Left ventricle myocardium superior (tissue), 1 donor: ENCODE measurements around the gene BMP6. TPM values are rescaled to one million over a fixed set of nuclear protein-coding genes. Genes with fewer than 3 reads are reported as not detected.
"Not testable (repeated sequence)": the region's sequence is repeated elsewhere in the genome, so short reads cannot be mapped to it uniquely, and the experiment has no call there.

Experiments used
- ATAC-seq: fragments of 200-7000 bp; cut with Tn5 transposase; one replicate; pipeline ENCODE4 v1.9.1; 2020; ENCODE audit warnings: mild to moderate bottlenecking, moderate library complexity
- DNase-seq: peaks from one replicate; pipeline ENCODE4 v3.0.0-alpha.2; 2020
- intact Hi-C: fragments of 100-400 bp; cut with micrococcal nuclease; formaldehyde crosslinking; loops from one replicate; pipeline ENCODE4 v1.11.0; 2022
- total RNA-seq: library from RNA; stranded (reverse); fragmentation: NEBNext Ultra II Directional; extraction: Animal tissue kit (Norgen Biotek cat#: 25700); gene quantifications from one replicate; pipeline ENCODE4 v1.2.1, GENCODE V29; 2021
- donor health status: DM: no; HTN: yes; CAD: no; lungs with severe emphysema.

BMP6 gene
- total RNA-seq, 1 donor from 2014 or later, result 2.7 TPM

DNA sequence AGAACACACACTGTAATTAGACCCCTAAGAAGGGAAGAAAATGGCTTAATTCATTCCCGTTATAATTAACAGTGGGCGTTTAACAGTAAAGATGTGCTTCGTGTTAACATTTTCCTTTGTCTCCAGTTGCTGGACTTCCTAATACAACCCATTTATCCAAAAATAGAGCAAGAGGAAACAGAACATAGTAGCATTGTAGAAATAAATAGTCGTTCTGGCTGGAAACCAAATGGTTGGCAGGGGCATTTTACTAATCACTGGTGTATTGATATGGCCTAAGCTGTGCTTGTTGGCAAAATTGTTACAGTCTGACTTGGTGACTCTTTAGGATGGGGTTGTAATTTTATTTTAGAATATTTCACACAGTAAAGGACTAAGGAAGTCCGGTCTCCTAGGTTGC lies 89.8 kb downstream of the BMP6 start:
- DNase-seq, result no peak
- no peak for ATAC-seq
- intact Hi-C loops, result no loop called here

- ATAC-seq, intact Hi-C loops: not testable (repeated sequence)
Observed at GRCh38 chr6:7817184-7817583, 91.3 kb downstream of the BMP6 start.

DNA sequence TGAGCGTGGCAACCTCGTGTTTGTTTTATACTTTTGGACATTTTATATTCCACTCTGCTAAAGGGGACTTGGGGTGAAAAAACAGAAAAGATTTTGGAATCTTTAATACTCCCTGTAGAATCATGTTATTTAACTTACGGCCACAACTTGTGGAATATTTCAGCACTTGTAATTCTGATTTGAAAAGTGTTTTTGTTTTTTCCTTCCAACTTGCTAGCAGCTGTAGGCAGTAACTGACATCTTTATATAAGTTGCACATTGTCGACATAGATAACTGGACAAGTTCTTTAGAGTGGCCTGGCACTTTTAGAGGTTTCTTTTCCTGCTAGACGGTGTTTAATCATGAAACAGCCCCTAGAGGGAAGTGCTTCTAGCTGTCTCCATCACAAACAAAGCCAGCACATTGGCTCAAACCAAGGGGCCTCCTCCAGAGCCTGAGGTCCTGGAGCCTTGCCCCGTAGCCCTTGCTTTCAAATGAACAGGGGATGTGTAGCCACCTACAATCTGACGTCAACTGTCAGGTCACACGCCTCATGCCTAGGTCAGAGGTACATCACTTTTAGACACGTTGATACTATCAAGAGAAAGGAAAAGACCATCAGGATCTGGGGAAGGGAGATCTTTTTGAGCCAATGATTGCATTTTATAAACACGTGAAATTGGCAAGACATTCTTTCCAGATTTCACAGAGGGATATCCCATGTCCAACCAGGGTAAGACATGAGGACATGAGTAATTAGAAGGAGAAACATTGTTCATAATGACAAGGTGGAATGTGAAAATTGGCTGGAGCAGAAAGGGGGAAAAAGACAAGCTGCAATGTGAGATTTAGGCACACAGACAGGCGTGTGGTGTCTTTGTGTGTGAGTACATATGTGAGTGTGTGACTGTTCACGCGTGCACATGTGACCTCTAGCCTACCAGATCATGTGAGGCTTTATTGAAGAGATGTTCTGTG lies 92.6 kb downstream of the BMP6 start:
- intact Hi-C loops, result no loop called here
- ATAC-seq (peak; percentile 87), DNase-seq (peak; percentile 50)

More at GRCh38 chr6:7817184-7817583, 91.3 kb downstream of the BMP6 start:
- not testable (repeated sequence) for DNase-seq

DNA sequence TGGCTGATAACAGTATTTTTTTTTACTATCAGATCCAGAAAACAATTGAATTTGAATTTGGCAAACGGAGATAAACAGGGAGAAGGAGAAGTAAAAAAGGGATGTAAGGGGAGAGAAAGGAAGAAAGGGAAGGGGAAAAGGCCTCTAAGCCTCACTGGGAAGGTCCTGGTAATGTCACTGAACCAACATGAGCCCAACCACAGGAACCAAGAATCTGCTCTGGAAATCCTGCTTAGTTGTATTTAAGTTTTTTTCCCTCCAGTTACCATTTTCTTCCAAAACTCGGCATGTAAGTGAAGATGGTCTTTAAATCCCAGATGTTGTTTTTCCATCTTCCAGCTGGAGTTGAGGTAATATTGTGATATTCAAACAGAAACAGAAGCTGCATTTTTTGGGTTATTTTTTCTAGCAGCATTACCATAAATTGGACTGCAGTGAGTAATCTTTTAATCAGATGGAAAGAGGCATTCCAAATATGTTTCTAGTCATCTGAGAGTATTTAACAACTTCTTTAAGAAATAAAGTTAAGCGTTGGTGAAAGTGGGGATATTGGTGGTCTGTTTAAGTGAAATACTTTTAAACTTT lies 93.6 kb downstream of the BMP6 start:
- DNase-seq (no peak), ATAC-seq (no peak)
- intact Hi-C loops, result no loop called here

- intact Hi-C loops, result no loop called here
- DNase-seq, result no peak
- ATAC-seq, result no peak
Observed at GRCh38 chr6:7820288-7820835, 94.5 kb downstream of the BMP6 start.

DNA sequence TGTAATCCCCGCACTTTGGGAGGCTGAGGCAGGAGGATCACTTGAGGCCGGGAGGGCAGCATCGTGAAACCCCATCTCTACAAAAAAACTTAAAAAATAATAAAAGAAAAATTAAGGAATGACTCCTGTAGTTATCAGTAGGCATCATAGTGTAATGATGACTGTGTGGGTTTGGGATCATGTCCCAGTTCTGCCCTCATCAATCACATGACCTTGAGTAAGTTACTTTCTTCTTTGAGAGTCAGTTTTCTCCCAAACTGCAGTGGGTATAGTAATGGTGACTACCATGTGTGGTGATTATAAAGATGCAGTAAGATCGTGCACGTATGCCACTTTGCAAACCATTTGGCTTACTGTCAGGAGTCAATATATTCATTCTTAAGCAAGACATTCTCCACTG lies 95.5 kb downstream of the BMP6 start:
- intact Hi-C loops, result no loop called here
- DNase-seq (no peak), ATAC-seq (no peak)

GRCh38 chr6:7823552-7823951 lies 97.7 kb downstream of the BMP6 start:
- ATAC-seq (no peak), DNase-seq (no peak)
- intact Hi-C loops, result no loop called here

- ATAC-seq (no peak), DNase-seq (no peak)
- intact Hi-C loops, result no loop called here
Observed at GRCh38 chr6:7825986-7826385, 100.1 kb downstream of the BMP6 start.

- DNase-seq, result no peak
- no peak for ATAC-seq
- intact Hi-C loops, result no loop called here
Observed at GRCh38 chr6:7827142-7827541, 101.2 kb downstream of the BMP6 start.

- intact Hi-C loops, result no loop called here
- no peak for DNase-seq
- peak; percentile 73 for ATAC-seq
Observed at GRCh38 chr6:7828124-7828523, 102.2 kb downstream of the BMP6 start.

DNA sequence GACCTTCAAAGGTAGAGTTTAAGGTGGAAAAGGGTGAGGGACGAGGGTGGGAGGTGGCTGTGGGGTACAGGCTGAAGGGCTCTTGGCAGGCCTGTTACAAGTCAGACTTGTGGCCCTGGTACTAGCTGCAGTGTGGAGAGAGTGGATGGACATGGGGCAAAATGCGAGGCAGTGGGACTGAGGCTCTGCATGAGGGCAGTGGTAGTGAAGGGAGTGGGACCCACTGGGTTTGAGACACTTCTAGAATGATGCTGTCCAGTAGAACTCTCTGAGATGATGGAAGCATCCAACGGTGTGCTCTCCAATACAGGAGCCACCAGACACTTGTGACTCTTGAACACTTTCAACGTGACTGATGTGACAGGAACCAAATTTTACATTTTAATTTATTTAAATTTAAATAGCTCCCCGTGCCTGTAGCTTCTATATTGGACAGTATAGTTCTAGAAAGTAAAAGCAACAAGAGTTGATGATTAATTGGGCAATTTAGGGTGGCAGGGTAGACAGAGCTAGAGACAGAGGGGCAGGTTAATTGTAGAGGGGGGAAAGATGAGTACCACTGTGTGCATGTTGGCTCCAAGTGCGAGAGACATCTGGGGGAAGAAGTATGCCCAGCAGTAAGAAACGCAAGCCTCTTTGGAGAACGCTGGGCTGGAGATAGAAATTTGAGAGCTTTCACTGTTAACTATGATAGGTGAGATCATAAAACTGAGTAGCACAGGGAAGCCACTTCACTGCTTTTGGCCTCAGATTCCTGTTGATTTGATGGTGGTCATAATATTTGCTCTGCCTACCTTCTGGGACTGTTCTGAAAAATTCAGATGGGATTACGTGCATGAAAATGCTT lies 107.2 kb downstream of the BMP6 start:
- DNase-seq, result no peak
- intact Hi-C loops, result no loop called here
- ATAC-seq, result no peak

GRCh38 chr6:7833751-7834070 lies 107.8 kb downstream of the BMP6 start:
- intact Hi-C loops, result no loop called here
- no peak for DNase-seq
- ATAC-seq, result peak; percentile 43

GRCh38 chr6:7836371-7837026 lies 110.6 kb downstream of the BMP6 start:
- ATAC-seq (no peak), DNase-seq (no peak)
- intact Hi-C loops, result no loop called here

DNA sequence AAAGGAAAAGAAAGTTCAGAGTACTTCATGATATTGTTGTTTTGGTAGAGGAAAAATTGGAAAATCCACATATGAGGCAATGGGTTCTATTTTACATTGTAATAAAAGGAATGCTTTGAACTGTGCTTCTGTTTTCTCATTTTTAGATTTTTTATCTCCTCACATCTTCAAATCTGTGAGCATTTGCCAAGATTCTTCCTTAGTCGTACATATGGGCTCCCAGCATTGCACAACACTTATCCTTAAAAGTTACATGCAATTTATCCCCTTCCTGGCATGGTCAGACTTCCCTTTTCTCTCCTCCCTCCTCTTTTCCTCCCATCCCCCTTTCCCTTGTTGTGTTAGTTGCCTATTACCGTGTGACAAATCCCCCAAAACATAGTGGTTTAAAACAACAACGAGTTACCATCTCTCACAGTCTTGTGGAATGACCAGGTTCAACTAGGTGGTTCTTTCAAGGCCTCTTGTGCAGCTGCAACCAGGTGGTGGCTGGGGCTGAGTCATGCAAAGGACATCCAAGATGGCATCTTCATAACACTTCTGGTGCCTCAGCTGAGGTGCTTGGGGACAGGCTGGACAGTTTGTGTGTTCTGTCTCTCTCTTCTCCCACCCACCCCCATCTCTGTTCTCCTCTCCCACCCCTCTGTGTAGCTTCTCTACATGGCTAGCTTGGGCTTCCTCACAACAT lies 116.0 kb downstream of the BMP6 start:
- no peak for DNase-seq
- intact Hi-C loops, result no loop called here
- no peak for ATAC-seq

- ATAC-seq, result peak; percentile 90
- intact Hi-C loops, result no loop called here
Observed at GRCh38 chr6:7846966-7847818, 121.3 kb downstream of the BMP6 start.

DNA sequence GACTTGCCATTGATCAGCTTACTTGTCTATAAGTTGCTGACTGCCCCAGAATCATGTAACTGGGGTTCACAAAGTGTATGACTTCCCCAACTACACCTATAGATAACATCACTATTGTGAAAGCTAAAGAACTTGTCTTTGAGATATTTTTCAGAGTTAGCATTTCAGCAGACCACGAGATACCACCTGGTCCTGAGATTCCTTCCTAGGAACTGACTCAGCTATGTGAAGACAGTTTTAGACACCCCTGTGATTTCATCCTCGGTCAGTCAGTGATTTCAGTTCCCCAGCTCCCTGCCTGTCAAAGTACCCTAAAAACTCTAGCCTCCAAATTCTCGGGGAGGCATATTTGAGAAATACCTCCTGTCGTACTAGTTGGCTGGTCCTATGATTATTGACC lies 122.3 kb downstream of the BMP6 start:
- ATAC-seq (no peak), DNase-seq (no peak)
- intact Hi-C loops, result no loop called here

More at GRCh38 chr6:7846966-7847818, 121.3 kb downstream of the BMP6 start:
- no peak for DNase-seq

- intact Hi-C loops, result no loop called here
- no peak for DNase-seq
- no peak for ATAC-seq
Observed at GRCh38 chr6:7851780-7852179, 125.9 kb downstream of the BMP6 start.

- ATAC-seq (no peak), DNase-seq (no peak)
- intact Hi-C loops, result no loop called here
Observed at GRCh38 chr6:7859591-7859990, 133.7 kb downstream of the BMP6 start.
